NT2/D1 (cell line): ENCODE measurements around the gene RTP2.

ENCODE experiments used
- SUZ12 ChIP-seq: IDR thresholded peaks from 2 replicates; pipeline ENCODE4 v1.6.1; 2011; ENCODE audit not compliant: insufficient read length, insufficient read depth; ENCODE audit errors: extremely low read depth
- YY1 ChIP-seq: IDR thresholded peaks from 2 replicates; pipeline ENCODE4 v1.6.1; 2011; ENCODE audit not compliant: insufficient read length, insufficient read depth
- ZNF274 ChIP-seq: IDR thresholded peaks from 2 replicates; pipeline ENCODE4 v1.6.1; 2011; ENCODE audit warnings: mild to moderate bottlenecking, low read depth, low read length

GRCh38 chr3:187713504-187713903, 11.1 kb upstream of the RTP2 start:
- TF ChIP-seq YY1 (no peak), ZNF274 (no peak), SUZ12 (no peak)
